ENCODE results near the gene TEAD3.

GRCh38 chr6:35499372-35499771, 2.5 kb upstream of the TEAD3 start:
- TF ChIP-seq FOXP2 (optimal IDR thresholded peaks at IDR 0.05; ENCODE audit: control extremely low read depth, extremely low read length, insufficient read depth) (no peak), EZH2 (IDR thresholded peaks at IDR 0.05) (no peak), POLR2AphosphoS5 (IDR thresholded peaks at IDR 0.05; ENCODE audit: borderline replicate concordance, low read depth, low read length) (no peak)
